PC-3 (cell line): Measurements from ENCODE around the gene PTPRE. TPM values are rescaled to one million over a fixed set of nuclear protein-coding genes. Genes with fewer than 3 reads are reported as not detected.

Experiments used
- ATAC-seq: fragments of 200-7000 bp; cut with Tn5 transposase; 2 replicates; pipeline ENCODE4 v1.9.1; 2020; ENCODE audit warnings: mild to moderate bottlenecking, moderate library complexity
- BruUV-seq: library from RNA; stranded (reverse); fragments of 400-500 nt; replicated peaks from 2 replicates; lab custom pipeline; 2021; lab: Mats Ljungman, UMichigan
- CTCF ChIA-PET: fragments of 300-600 bp; sonication (Branson Sonifier 250); formaldehyde crosslinking; loops from one replicate; lab custom pipeline; 2022; ENCODE audit warnings: antibody characterized with exemption; lab: Charles Lee
- POLR2A ChIA-PET: fragments of 300-600 bp; sonication (Branson Sonifier 250); formaldehyde crosslinking; loops from one replicate; lab custom pipeline; 2022; ENCODE audit warnings: antibody characterized with exemption; ENCODE audit not compliant: unreplicated experiment; lab: Charles Lee
- DNase-seq: peaks from one replicate; pipeline ENCODE4 v3.0.0-alpha.2; 2015
- H2AFZ ChIP-seq: fragments of 300-600 bp; sonication (generic); 2 replicates; pipeline ENCODE4 v1.6.0; 2016; ENCODE audit warnings: antibody characterized with exemption, low read length
- H3F3A ChIP-seq: fragments of 300-600 bp; sonication (generic); one replicate; pipeline ENCODE4 v1.6.0; 2017; ENCODE audit warnings: antibody characterized with exemption, low read length, control low read depth, mild to moderate bottlenecking; ENCODE audit not compliant: unreplicated experiment
- H3K27ac ChIP-seq: fragments of 300-600 bp; sonication (generic); 2 replicates; pipeline ENCODE4 v1.5.1; 2016; ENCODE audit warnings: mild to moderate bottlenecking, low read length
- H3K27me3 ChIP-seq: fragments of 300-600 bp; sonication (generic); 2 replicates; pipeline ENCODE4 v1.6.1; 2016; ENCODE audit warnings: low read length, mixed read lengths
- H3K36me3 ChIP-seq: fragments of 300-600 bp; sonication (generic); 2 replicates; pipeline ENCODE4 v1.6.1; 2016; ENCODE audit warnings: low read depth, mixed run types, low read length, mixed read lengths
- H3K4me1 ChIP-seq: fragments of 300-600 bp; sonication (generic); 2 replicates; pipeline ENCODE4 v1.5.1; 2016; ENCODE audit warnings: low read length; ENCODE audit not compliant: insufficient read depth
- H3K4me2 ChIP-seq: fragments of 300-600 bp; sonication (generic); 2 replicates; pipeline ENCODE4 v1.6.0; 2016; ENCODE audit warnings: low read length
- H3K4me3 ChIP-seq: fragments of 300-600 bp; sonication (generic); 2 replicates; pipeline ENCODE4 v1.5.1; 2016; ENCODE audit warnings: mild to moderate bottlenecking, low read length, mixed read lengths
- H3K79me2 ChIP-seq: fragments of 300-600 bp; sonication (generic); 2 replicates; pipeline ENCODE4 v1.6.1; 2017; ENCODE audit warnings: low read length, mixed read lengths
- H3K9ac ChIP-seq: fragments of 300-600 bp; sonication (generic); 2 replicates; pipeline ENCODE4 v1.6.0; 2016; ENCODE audit warnings: mild to moderate bottlenecking, low read length
- H3K9me2 ChIP-seq: fragments of 300-600 bp; sonication (generic); replicated peaks from 2 replicates; pipeline ENCODE4 v1.6.1; 2016; ENCODE audit warnings: mixed run types, low read length, mixed read lengths
- H3K9me3 ChIP-seq: fragments of 300-600 bp; sonication (generic); 2 replicates; pipeline ENCODE4 v1.6.1; 2016; ENCODE audit warnings: low read length, mixed read lengths
- H4K20me1 ChIP-seq: fragments of 300-600 bp; sonication (generic); 2 replicates; pipeline ENCODE4 v1.6.1; 2016; ENCODE audit warnings: low read length, mixed read lengths
- CTCF ChIP-seq: fragments of 300-600 bp; sonication (generic); conservative IDR thresholded peaks from 2 replicates; pipeline ENCODE4 v1.5.1; 2017; ENCODE audit warnings: antibody characterized with exemption, low read depth, mild to moderate bottlenecking, low read length
- EZH2 ChIP-seq: fragments of 300-600 bp; sonication (generic); IDR thresholded peaks from one replicate; pipeline ENCODE4 v1.6.1; 2017; ENCODE audit warnings: antibody characterized with exemption, mild to moderate bottlenecking, low read length; ENCODE audit not compliant: unreplicated experiment
- EZH2phosphoT487 ChIP-seq: fragments of 300-600 bp; sonication (generic); IDR thresholded peaks from 2 replicates; pipeline ENCODE4 v1.6.1; 2018; ENCODE audit warnings: mild to moderate bottlenecking, antibody characterized with exemption, low read length, borderline replicate concordance
- intact Hi-C: fragments of 100-400 bp; cut with micrococcal nuclease; formaldehyde crosslinking; loops from 2 replicates; pipeline ENCODE4 v1.9.0; 2023
- total RNA-seq: library from RNA; depleted of rRNA; stranded (reverse); fragments of >200 nt; gene quantifications from 2 replicates; pipeline ENCODE4 v1.2.3, GENCODE V29; 2014

The PTPRE gene
- total RNA-seq, 1 experiment from 2014 or later = 3.1 TPM

- no TSS peak for BruUV-seq
- H3K36me3 ChIP-seq = no peaks in the 10 kb centered on the region
- ATAC-seq (no peak), DNase-seq (peak; percentile 7)
- TF ChIP-seq EZH2phosphoT487 (no peak), CTCF (no peak), EZH2 (no peak)
- no peaks in the 10 kb centered on the region for H4K20me1 ChIP-seq
- ChIA-PET POLR2A (no interaction called here), CTCF (no interaction called here)
- no peak overlapping the region for H2AFZ ChIP-seq
- H3K9ac ChIP-seq = no peak overlapping the region
- H3K9me3 ChIP-seq = no peaks in the 10 kb centered on the region
- H3K9me2 ChIP-seq = no peaks in the 10 kb centered on the region
- intact Hi-C loops = no loop called here
- H3K27ac ChIP-seq = no peak overlapping the region
- no peaks in the 10 kb centered on the region for H3K4me1 ChIP-seq
- H3K4me3 ChIP-seq = no peak overlapping the region
- no peaks in the 10 kb centered on the region for H3F3A ChIP-seq
- H3K27me3 ChIP-seq = no peaks in the 10 kb centered on the region
- H3K79me2 ChIP-seq = no peaks in the 10 kb centered on the region
- no peak overlapping the region for H3K4me2 ChIP-seq
Measured at GRCh38 chr10:127882801-127883459, 24.0 kb upstream of the PTPRE start.

- H3K4me3 ChIP-seq = no peak overlapping the region
- no peak overlapping the region for H3K4me2 ChIP-seq
- H2AFZ ChIP-seq = no peak overlapping the region
- no TSS peak for BruUV-seq
- H3K9me2 ChIP-seq = no peaks in the 10 kb centered on the region
- no peaks in the 10 kb centered on the region for H3K9me3 ChIP-seq
- intact Hi-C loops = no loop called here
- H4K20me1 ChIP-seq = no peaks in the 10 kb centered on the region
- ATAC-seq = no peak
- ChIA-PET CTCF (no interaction called here), POLR2A (no interaction called here)
- no peak for DNase-seq
- H3K27me3 ChIP-seq = no peaks in the 10 kb centered on the region
- no peaks in the 10 kb centered on the region for H3K4me1 ChIP-seq
- H3K9ac ChIP-seq = no peak overlapping the region
- TF ChIP-seq EZH2 (no peak), CTCF (no peak)
- no peaks in the 10 kb centered on the region for H3F3A ChIP-seq
- H3K36me3 ChIP-seq = no peaks in the 10 kb centered on the region
- H3K79me2 ChIP-seq = no peaks in the 10 kb centered on the region
- H3K27ac ChIP-seq = no peak overlapping the region
Measured at GRCh38 chr10:127883516-127883915, 23.4 kb upstream of the PTPRE start.

- ATAC-seq (no peak), DNase-seq (no peak)
- H3F3A ChIP-seq = no peaks in the 10 kb centered on the region
- H3K27ac ChIP-seq = no peak overlapping the region
- H3K4me2 ChIP-seq = no peak overlapping the region
- no peak for TF ChIP-seq EZH2phosphoT487
- ChIA-PET CTCF (no interaction called here), POLR2A (no interaction called here)
- no peak overlapping the region for H3K9ac ChIP-seq
- H3K9me3 ChIP-seq = no peaks in the 10 kb centered on the region
- no peaks in the 10 kb centered on the region for H4K20me1 ChIP-seq
- no peak overlapping the region for H2AFZ ChIP-seq
- H3K79me2 ChIP-seq = no peaks in the 10 kb centered on the region
- BruUV-seq = no TSS peak
- H3K9me2 ChIP-seq = no peaks in the 10 kb centered on the region
- intact Hi-C loops = no loop called here
- peaks cover 6% of the 10 kb centered on the region; the same call in 1 of the 2 replicates for H3K4me1 ChIP-seq
- no peak overlapping the region for H3K4me3 ChIP-seq
- no peaks in the 10 kb centered on the region for H3K36me3 ChIP-seq
- no peaks in the 10 kb centered on the region for H3K27me3 ChIP-seq
Measured at GRCh38 chr10:127884501-127884900, 22.4 kb upstream of the PTPRE start.
